Mammary epithelial cell (primary cell): Measurements from ENCODE around the gene EVC.

Source experiments
- CTCF ChIP-seq, 2 donors: IDR thresholded peaks in 1 of 2; conservative IDR thresholded peaks in 1 of 2; 2 replicates each; pipeline ENCODE4 v1.5.1; 2011 to 2012; ENCODE audit warnings: inconsistent platforms in 2 of 2, low read length in 2 of 2, mild to moderate bottlenecking in 2 of 2, control low read depth in 1 of 2, low read depth in 1 of 2; ENCODE audit not compliant: insufficient read depth in 1 of 2; ENCODE audit errors: extremely low read depth in 1 of 2
- EZH2 ChIP-seq: IDR thresholded peaks from 2 replicates; pipeline ENCODE4 v1.6.1; 2012; ENCODE audit warnings: low read length, inconsistent platforms, borderline replicate concordance

- TF ChIP-seq CTCF (conservative IDR thresholded peaks at IDR 0.05 in 1 of 2, IDR thresholded peaks at IDR 0.05 in 1 of 2; ENCODE audit: extremely low read depth in 1 of 2, insufficient read depth in 1 of 2, low read depth in 1 of 2, low read length in 2 of 2) (no peak), EZH2 (no peak)
Observed at GRCh38 chr4:5802565-5802964, 91.6 kb downstream of the EVC start.
